HL-60 (cell line): ENCODE measurements around the gene CCDC61.

Experiments
- GABPA ChIP-seq: IDR thresholded peaks from 2 replicates; pipeline ENCODE4 v1.6.1; 2012; ENCODE audit warnings: low read depth
- POLR2AphosphoS5 ChIP-seq: IDR thresholded peaks from 2 replicates; pipeline ENCODE4 v1.6.1; 2012; ENCODE audit warnings: low read depth
- SPI1 ChIP-seq: IDR thresholded peaks from 2 replicates; pipeline ENCODE4 v1.6.1; 2012; ENCODE audit warnings: low read depth, mild to moderate bottlenecking, borderline replicate concordance
- TF ChIP-seq, protein P1 (sequence below): IDR thresholded peaks from one replicate; pipeline ENCODE4 v1.5.1; 2011; ENCODE audit warnings: low read length, control low read depth, inconsistent platforms; ENCODE audit not compliant: insufficient read depth
- TF ChIP-seq, protein P2 (sequence below): IDR thresholded peaks from 2 replicates; pipeline ENCODE4 v1.6.1; 2012; ENCODE audit warnings: low read depth; ENCODE audit not compliant: insufficient replicate concordance

DNA sequence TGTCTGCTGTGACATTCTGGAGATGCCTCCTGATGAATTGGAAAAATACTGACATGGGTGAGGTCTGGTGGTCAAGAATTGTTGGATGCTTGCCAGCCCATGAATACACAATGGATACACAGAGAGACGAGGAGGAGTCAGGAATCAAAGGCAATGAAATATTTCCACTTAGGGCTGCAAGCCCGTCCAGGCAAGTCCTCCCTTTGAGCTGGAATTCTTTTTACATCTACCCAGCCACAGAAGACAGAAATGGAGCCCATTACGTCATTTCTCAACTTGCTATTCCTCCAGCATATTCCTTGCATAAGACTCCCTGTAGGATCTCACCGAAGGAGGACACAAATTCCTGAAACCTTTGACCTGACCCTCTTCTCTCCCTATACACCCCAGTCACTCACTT is 61.3 kb downstream of the CCDC61 start:
- TF ChIP-seq, protein P1, sequence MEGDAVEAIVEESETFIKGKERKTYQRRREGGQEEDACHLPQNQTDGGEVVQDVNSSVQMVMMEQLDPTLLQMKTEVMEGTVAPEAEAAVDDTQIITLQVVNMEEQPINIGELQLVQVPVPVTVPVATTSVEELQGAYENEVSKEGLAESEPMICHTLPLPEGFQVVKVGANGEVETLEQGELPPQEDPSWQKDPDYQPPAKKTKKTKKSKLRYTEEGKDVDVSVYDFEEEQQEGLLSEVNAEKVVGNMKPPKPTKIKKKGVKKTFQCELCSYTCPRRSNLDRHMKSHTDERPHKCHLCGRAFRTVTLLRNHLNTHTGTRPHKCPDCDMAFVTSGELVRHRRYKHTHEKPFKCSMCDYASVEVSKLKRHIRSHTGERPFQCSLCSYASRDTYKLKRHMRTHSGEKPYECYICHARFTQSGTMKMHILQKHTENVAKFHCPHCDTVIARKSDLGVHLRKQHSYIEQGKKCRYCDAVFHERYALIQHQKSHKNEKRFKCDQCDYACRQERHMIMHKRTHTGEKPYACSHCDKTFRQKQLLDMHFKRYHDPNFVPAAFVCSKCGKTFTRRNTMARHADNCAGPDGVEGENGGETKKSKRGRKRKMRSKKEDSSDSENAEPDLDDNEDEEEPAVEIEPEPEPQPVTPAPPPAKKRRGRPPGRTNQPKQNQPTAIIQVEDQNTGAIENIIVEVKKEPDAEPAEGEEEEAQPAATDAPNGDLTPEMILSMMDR = no peak
- TF ChIP-seq SPI1 (no peak), POLR2AphosphoS5 (no peak), GABPA (no peak)
- TF ChIP-seq, protein P2, sequence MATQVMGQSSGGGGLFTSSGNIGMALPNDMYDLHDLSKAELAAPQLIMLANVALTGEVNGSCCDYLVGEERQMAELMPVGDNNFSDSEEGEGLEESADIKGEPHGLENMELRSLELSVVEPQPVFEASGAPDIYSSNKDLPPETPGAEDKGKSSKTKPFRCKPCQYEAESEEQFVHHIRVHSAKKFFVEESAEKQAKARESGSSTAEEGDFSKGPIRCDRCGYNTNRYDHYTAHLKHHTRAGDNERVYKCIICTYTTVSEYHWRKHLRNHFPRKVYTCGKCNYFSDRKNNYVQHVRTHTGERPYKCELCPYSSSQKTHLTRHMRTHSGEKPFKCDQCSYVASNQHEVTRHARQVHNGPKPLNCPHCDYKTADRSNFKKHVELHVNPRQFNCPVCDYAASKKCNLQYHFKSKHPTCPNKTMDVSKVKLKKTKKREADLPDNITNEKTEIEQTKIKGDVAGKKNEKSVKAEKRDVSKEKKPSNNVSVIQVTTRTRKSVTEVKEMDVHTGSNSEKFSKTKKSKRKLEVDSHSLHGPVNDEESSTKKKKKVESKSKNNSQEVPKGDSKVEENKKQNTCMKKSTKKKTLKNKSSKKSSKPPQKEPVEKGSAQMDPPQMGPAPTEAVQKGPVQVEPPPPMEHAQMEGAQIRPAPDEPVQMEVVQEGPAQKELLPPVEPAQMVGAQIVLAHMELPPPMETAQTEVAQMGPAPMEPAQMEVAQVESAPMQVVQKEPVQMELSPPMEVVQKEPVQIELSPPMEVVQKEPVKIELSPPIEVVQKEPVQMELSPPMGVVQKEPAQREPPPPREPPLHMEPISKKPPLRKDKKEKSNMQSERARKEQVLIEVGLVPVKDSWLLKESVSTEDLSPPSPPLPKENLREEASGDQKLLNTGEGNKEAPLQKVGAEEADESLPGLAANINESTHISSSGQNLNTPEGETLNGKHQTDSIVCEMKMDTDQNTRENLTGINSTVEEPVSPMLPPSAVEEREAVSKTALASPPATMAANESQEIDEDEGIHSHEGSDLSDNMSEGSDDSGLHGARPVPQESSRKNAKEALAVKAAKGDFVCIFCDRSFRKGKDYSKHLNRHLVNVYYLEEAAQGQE = no peak
